Activated T-cell treated with anti-CD3 and anti-CD28 coated beads, Interleukin-2, amount 50 U/mL, for 24 hours (primary cell): Measurements from ENCODE around the gene ASF1B.

Source experiments
- DNase-seq: peaks from one replicate; pipeline ENCODE4 v3.0.0-alpha.2; 2020
- H3K27ac Mint-ChIP-seq: 2 replicates; pipeline ENCODE4 v1.8.0; 2020; ENCODE audit warnings: mild to moderate bottlenecking, mixed read lengths
- H3K27me3 Mint-ChIP-seq: 2 replicates; pipeline ENCODE4 v1.8.0; 2020; ENCODE audit warnings: mixed read lengths
- H3K36me3 Mint-ChIP-seq: 2 replicates; pipeline ENCODE4 v1.8.0; 2020; ENCODE audit warnings: low read depth, mixed read lengths
- H3K4me1 Mint-ChIP-seq: 2 replicates; pipeline ENCODE4 v1.8.0; 2020; ENCODE audit warnings: low read depth, mixed read lengths
- H3K4me3 Mint-ChIP-seq: 2 replicates; pipeline ENCODE4 v1.8.0; 2020; ENCODE audit warnings: mild to moderate bottlenecking, moderate library complexity, mixed read lengths
- H3K9me3 Mint-ChIP-seq: 2 replicates; pipeline ENCODE4 v1.8.0; 2020; ENCODE audit warnings: mixed read lengths

ASF1B gene

DNA sequence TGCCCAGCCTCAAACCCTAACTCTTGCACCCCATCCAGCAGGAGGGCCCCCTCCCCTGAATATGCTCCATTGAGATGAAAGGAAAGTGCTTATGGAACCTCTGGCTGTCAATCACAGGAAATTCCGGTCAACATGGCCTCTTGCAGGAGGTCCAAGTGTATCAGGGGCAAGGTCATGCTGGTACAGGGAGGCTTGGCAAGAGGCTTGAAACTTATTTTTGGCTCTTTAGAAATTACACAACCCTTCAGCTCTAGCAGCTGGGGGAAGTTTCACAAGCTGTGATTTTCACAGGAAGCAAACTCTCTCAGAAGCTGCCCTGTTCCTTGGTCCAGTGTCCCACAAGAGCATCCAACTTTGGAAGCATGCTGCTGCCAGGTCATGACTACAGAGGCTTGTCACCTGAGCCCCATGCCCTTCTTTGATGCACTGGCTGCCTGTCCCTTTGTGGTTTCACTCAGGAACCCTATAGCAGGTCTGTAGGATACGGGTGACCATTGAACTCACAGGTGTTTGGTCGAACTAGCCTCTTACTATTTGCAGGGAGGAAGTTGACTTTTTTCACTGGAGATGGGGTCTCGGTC, 8.4 kb downstream of the ASF1B start:
- Mint-ChIP-seq H3K4me3 (no peak overlapping the region), H3K9me3 (no peaks in the 10 kb centered on the region), H3K36me3 (peaks cover 57% of the 10 kb centered on the region), H3K27ac (no peak overlapping the region), H3K27me3 (no peaks in the 10 kb centered on the region), H3K4me1 (no peaks in the 10 kb centered on the region)
- no peak for DNase-seq

GRCh38 chr19:14127176-14127575, 9.2 kb downstream of the ASF1B start:
- no peak overlapping the region for H3K4me3 Mint-ChIP-seq
- no peaks in the 10 kb centered on the region for H3K27me3 Mint-ChIP-seq
- H3K4me1 Mint-ChIP-seq: no peaks in the 10 kb centered on the region
- no peaks in the 10 kb centered on the region for H3K9me3 Mint-ChIP-seq
- no peak overlapping the region for H3K27ac Mint-ChIP-seq
- DNase-seq: no peak
- H3K36me3 Mint-ChIP-seq: peaks cover 59% of the 10 kb centered on the region

DNA sequence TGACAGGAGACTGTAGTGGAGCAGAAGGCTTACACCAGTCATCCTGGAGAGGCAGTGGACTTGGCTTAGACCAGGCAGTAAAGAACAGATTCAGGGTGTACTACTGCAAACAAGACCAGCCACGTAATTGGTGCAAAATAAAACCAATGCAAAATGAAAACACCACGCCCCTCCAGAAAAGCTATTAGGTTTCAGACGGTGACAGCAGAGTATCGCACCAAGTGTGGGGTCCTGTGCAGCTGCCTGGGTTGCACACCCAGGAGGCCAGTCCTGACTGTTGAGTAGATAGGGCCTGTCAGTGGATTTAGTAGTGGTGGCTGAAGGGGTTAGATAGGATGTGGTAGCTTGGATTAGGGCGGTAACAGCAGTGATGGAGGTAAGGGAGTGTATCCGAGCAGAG, 13.5 kb downstream of the ASF1B start:
- Mint-ChIP-seq H3K4me1 (peaks cover 9% of the 10 kb centered on the region), H3K36me3 (peaks cover 62% of the 10 kb centered on the region), H3K27ac (no peak overlapping the region), H3K4me3 (no peak overlapping the region), H3K27me3 (no peaks in the 10 kb centered on the region), H3K9me3 (no peaks in the 10 kb centered on the region)
- DNase-seq: no peak

GRCh38 chr19:14120497-14120780, 15.9 kb downstream of the ASF1B start:
- Mint-ChIP-seq H3K27ac (peak overlapping the region; percentile 3), H3K4me3 (no peak overlapping the region), H3K4me1 (peaks cover 24% of the 10 kb centered on the region), H3K36me3 (peaks cover 46% of the 10 kb centered on the region), H3K9me3 (no peaks in the 10 kb centered on the region), H3K27me3 (no peaks in the 10 kb centered on the region)
- DNase-seq: no peak

DNA sequence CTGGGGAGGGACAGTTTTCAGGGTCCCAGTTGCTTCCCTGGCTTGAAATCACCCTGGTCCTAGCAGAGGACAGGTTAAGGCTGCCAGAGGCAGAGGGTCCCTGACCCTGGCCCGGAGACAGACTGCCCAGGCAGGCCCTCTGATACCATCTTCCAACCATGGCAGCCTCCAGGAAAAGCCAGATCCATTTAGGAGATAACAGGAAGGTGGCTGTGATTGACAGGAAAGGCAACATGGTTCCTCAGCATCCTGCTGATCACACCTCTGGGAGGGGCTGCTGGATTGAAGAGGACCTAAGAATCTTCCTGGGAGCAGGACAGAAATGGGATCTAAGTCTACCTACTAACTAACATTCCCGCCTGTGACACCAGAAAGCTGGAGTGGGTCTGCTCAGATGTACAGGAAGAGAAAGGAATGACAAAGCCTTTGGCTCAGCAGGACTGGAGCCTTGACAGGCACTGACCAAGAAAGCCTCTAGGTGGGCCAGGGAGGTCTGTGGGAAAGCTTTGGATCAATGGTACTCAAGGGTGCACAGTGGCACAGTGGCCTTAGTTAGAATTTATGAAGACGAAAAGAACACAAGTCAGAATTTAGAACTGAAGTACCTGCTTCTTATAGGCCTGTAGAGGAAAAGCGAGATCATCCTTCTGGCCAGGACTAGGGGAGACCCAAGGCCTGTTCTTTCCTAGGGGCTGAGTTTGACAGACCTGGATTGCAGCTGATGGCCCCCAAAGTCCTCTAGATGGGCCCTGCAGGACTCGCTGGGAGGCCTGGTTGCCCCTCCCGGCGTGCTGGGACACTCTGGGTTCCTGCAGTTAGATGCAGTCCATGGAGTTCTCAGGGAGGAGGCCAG, 16.5 kb downstream of the ASF1B start:
- H3K36me3 Mint-ChIP-seq: peaks cover 40% of the 10 kb centered on the region
- H3K4me3 Mint-ChIP-seq: no peak overlapping the region

GRCh38 chr19:14119146-14119545, 17.2 kb downstream of the ASF1B start:
- Mint-ChIP-seq H3K9me3 (no peaks in the 10 kb centered on the region), H3K36me3 (peaks cover 33% of the 10 kb centered on the region), H3K27ac (peak overlapping the region; percentile 90), H3K27me3 (no peaks in the 10 kb centered on the region), H3K4me1 (peaks cover 32% of the 10 kb centered on the region), H3K4me3 (peak overlapping the region; percentile 81)
- no peak for DNase-seq

More for the DNA sequence above, 16.5 kb downstream of the ASF1B start:
- Mint-ChIP-seq H3K27me3 (no peaks in the 10 kb centered on the region), H3K27ac (peak overlapping the region; percentile 3), H3K4me1 (peaks cover 29% of the 10 kb centered on the region), H3K9me3 (no peaks in the 10 kb centered on the region)
- no peak for DNase-seq

DNA sequence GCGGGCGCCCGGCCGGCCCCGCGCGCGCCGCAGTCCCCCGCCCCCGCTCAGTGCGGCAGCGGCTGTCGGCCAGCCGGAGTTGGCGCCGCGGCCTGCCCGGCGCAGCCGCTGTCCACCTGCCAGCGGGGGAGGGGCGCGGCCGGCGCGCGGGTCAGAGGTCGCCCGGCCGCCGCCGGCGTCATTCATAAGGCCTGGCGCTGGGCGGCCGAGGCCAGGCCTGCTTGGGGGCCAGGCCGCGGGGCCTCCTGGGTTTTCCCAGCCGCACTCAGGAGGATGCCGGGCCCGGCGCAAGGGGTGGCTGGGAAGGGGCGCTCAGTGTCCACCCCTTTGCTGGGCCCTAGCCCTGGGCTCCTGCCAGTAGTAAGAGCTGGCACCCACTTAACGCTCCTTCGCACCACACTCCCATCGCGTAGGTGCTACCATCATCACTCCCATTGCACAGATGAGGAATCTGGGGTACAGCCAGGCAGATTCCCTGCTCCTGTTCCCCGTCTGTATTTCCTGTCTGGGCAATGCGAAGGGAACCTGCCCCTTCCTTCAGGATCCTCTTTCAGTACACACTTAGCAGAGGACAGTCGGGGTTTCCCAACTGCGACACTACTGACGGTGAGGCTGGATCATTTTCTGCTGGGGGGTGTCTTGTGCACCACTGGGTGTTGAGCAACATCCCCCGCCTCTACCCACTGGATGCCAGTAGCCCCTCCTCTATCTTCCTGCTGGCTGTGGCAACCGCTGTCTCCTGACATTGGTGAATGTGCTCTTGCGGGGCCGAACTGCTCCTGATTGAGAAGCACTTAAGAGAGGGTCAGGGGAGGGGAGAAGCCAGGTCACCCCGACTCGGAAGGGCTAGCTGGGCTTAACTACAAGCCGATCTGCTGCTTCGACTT, 18.0 kb downstream of the ASF1B start:
- Mint-ChIP-seq H3K27me3 (no peaks in the 10 kb centered on the region), H3K36me3 (peaks cover 29% of the 10 kb centered on the region), H3K4me1 (peaks cover 39% of the 10 kb centered on the region), H3K4me3 (peak overlapping the region; percentile 81), H3K27ac (peak overlapping the region; percentile 90), H3K9me3 (no peaks in the 10 kb centered on the region)
- DNase-seq: peak; percentile 60

DNA sequence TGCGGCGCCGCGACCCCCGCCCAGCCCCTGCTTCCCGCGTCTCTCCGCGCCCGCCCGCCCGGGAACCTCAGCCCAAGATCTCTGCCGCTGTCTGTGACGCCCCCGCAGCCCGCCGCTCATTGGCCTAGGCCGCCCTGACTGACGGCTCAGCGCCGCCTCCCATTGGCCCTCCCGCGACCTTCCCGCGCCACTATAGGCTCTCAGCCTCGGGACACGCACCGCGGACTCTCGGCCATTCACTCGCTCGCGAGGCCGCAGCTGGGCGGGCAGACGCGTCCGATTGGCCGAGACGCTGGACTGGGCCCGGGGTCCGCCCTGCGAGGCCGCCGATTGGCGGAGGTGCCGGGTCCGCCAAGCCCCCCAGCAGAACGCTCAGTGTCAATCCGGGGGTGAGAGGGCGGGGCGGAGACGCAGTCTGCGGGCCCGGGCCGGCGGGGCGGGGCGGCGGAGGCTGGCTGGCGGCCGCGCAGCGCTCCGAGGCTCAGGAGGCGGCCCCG, 18.7 kb downstream of the ASF1B start, which contains the start of gene PRKACA:
Gene PRKACA (minus strand): TSS at position 95 of the 497 bp plus-strand sequence. CDS start 215 bp downstream, outside the sequence.
- Mint-ChIP-seq H3K4me3 (peak within 1 kb of the TSS; percentile 81), H3K4me1 (peaks cover 43% of the 10 kb centered on the region), H3K36me3 (peaks cover 24% of the 10 kb centered on the region), H3K9me3 (no peaks in the 10 kb centered on the region), H3K27ac (peak within 1 kb of the TSS; percentile 90), H3K27me3 (no peaks in the 10 kb centered on the region)
- peak; percentile 98 for DNase-seq

DNA sequence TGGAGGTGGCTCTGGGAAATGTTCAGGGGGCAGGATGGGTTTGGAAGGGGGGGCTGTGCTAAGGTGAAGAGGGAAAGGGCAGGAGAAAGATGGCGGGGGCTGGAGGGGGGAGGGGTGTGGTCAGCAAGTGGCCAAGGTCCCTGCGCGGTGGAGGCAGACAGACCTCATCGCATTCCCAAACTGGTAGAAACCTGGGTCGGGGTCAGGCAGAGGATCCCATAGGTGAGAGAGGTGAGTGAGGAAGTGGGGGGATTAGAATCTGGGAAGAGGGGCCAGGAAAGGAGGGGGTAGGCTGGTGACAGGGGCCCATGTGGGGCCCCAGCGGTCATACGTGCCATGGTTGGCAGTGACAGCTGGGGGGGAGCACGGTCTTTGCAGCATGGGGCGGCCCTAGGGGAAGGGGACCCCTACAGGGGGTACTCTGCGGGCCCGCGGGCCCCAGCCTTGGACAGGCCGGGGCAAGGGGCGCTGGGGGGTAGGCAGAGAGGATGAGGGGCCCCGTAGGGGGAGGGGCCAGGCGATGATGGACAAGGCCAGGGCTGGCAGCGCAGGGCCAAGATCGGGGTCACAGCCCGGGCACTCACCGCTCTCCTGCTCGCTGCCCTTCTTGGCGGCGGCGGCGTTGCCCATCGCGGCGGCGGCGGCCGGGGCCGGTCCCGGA, 19.3 kb downstream of the ASF1B start:
- no peak for DNase-seq
- H3K4me1 Mint-ChIP-seq: peaks cover 50% of the 10 kb centered on the region
- H3K27me3 Mint-ChIP-seq: no peaks in the 10 kb centered on the region
- H3K27ac Mint-ChIP-seq: peak overlapping the region; percentile 75
- peaks cover 20% of the 10 kb centered on the region for H3K36me3 Mint-ChIP-seq
- H3K4me3 Mint-ChIP-seq: peak overlapping the region; percentile 81
- H3K9me3 Mint-ChIP-seq: no peaks in the 10 kb centered on the region

GRCh38 chr19:14116525-14116917, 19.9 kb downstream of the ASF1B start:
- peak overlapping the region; percentile 75 for H3K27ac Mint-ChIP-seq
- H3K4me3 Mint-ChIP-seq: peak overlapping the region; percentile 81
- H3K36me3 Mint-ChIP-seq: peaks cover 18% of the 10 kb centered on the region
- peaks cover 55% of the 10 kb centered on the region for H3K4me1 Mint-ChIP-seq
- DNase-seq: no peak
- no peaks in the 10 kb centered on the region for H3K9me3 Mint-ChIP-seq
- no peaks in the 10 kb centered on the region for H3K27me3 Mint-ChIP-seq

DNA sequence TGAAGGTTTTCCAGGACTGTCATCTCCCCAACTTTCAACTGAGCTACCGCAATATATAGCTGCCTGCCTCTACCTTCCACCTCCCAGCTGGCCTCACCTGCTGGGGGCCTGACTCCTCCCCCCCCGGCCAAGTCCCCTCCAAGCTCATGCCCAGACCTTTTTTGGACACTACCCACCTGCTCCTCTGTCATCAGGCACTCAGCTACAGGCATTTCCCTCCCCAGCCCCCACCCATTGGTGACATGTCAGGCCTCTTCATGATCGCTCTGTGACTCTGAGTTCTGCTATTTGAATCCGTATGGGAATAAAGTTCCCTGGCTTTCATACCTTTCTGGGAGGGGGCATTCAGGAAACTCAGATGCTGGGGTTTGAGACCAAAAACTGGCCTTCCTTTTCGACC, 20.6 kb downstream of the ASF1B start:
- no peaks in the 10 kb centered on the region for H3K27me3 Mint-ChIP-seq

DNA sequence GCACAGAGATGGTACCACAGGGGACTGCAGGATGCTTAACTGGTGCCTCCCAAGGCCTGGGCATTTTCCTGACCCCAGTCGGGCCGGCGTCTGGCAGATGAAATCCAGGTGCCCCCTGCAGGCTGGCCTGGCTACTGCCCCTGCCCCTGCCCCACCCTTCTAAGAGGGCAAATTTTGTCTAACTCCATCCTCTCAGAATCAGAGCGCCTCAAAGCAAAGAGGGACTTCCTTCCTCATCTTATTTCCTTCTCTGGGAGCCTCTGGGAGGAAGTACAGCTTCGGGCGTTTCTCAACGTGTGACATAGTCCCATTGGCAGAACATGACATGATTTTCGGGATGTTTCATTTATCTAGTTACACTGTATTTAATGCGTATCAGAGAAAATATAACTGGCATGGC, 21.5 kb downstream of the ASF1B start:
- no peak overlapping the region for H3K27ac Mint-ChIP-seq
- H3K4me3 Mint-ChIP-seq: no peak overlapping the region
- no peaks in the 10 kb centered on the region for H3K27me3 Mint-ChIP-seq
- H3K4me1 Mint-ChIP-seq: peaks cover 55% of the 10 kb centered on the region
- no peaks in the 10 kb centered on the region for H3K9me3 Mint-ChIP-seq
- peaks cover 7% of the 10 kb centered on the region for H3K36me3 Mint-ChIP-seq
- peak; percentile 71 for DNase-seq

More for the DNA sequence above, 20.6 kb downstream of the ASF1B start:
- Mint-ChIP-seq H3K27ac (no peak overlapping the region), H3K9me3 (no peaks in the 10 kb centered on the region), H3K4me3 (peak overlapping the region; percentile 81), H3K36me3 (peaks cover 13% of the 10 kb centered on the region), H3K4me1 (peaks cover 55% of the 10 kb centered on the region)
- DNase-seq: no peak

DNA sequence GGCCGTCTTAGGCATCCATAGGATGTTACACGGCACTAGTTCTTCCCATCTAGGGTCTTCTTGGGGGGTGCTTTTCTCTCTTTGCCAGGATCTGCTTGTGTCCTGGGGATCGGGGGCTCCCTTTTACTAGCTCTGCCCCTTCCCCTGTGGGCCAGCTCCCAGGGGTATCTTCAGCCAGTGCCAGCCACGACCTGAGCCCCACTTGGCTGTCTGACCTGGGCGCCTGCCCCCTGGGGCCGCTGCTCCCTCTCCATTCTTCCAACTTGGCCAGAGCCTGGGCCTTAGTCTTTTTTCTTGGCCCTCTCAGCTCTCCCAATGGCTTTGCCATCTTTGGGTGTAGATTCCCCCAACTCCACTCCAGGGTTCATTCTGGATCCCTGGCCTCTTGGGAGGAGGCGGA, 21.9 kb downstream of the ASF1B start:
- peaks cover 55% of the 10 kb centered on the region for H3K4me1 Mint-ChIP-seq
- H3K27me3 Mint-ChIP-seq: no peaks in the 10 kb centered on the region
- H3K27ac Mint-ChIP-seq: no peak overlapping the region
- DNase-seq: no peak
- no peaks in the 10 kb centered on the region for H3K9me3 Mint-ChIP-seq
- no peak overlapping the region for H3K4me3 Mint-ChIP-seq
- peaks cover 6% of the 10 kb centered on the region for H3K36me3 Mint-ChIP-seq
